ENCODE data around the gene HINT1.

Gene HINT1

DNA sequence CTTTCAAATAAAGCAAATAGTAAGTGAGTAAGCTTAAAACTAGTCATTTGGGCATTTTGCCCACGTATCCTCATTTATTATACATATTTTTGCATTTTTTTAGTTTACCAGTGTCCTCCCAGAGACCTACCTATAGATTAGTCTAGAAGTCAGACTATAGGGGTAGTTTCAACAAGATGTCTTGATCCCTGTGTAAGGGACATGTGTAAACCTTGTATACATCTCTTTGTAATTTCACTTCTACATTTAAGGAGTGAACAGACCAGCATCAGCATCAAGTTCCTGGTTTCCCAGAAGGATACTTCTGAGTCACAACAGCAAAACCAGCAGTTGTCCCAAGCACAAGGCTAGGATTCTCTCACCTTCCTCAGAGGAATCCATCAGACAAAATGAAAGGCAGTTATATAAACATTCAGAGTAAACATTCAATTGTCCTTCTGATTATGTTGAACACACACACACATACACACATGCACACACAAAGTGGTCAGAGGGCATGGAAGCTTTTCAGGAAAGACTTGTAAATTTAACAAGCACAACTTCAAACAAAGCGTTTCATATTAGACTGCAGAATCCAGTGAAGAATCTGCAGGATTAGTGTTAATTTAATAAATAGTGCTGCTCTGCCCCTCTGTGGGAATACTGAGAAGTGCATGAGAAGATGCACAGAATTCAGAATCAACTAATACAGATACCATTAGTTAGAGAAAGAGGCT lies 55.4 kb downstream of the HINT1 start:
- DNase-seq (ENCODE audit: low spot score) = no peak

Measured in left forelimb (tissue), 1 donor.